Heart right ventricle (tissue), 16 donors: ENCODE data around the gene SH3BP5L. TPM values are rescaled to one million over a fixed set of nuclear protein-coding genes. Genes with fewer than 3 reads are reported as not detected.
A peak's percentile ranks its signal among the peaks of the same experiment; 100 is the strongest.

Experiments
- ATAC-seq, 8 donors: fragments of 200-7000 bp; cut with Tn5 transposase; one replicate each; pipeline ENCODE4 v1.9.1; 2020; ENCODE audit warnings: mild to moderate bottlenecking in 8 of 8, moderate library complexity in 8 of 8, moderate number of reproducible peaks in 1 of 8
- DNase-seq, 2 donors: peaks; one replicate each; pipeline ENCODE4 v3.0.0-alpha.2; 2020
- H3K27ac ChIP-seq, 10 donors: fragments of 200-600 bp; sonication (generic) in 2 of 10; one replicate each; pipeline versions ENCODE4 v1.5.0 to v1.8.0; 2020 to 2022; ENCODE audit warnings: mild to moderate bottlenecking in 3 of 10
- H3K27me3 ChIP-seq, 7 donors: fragments of 200-600 bp; one replicate each; pipeline ENCODE4 v1.8.0; 2021 to 2022; ENCODE audit warnings: mild to moderate bottlenecking in 2 of 7
- H3K36me3 ChIP-seq, 9 donors: fragments of 200-600 bp; sonication (generic) in 1 of 9; one replicate each; pipeline versions ENCODE4 v1.5.0 to v1.8.0; 2020 to 2022; ENCODE audit warnings: mild to moderate bottlenecking in 2 of 9
- H3K4me1 ChIP-seq, 9 donors: fragments of 200-600 bp; sonication (generic) in 1 of 9; one replicate each; pipeline versions ENCODE4 v1.5.0 to v1.8.0; 2020 to 2022; ENCODE audit warnings: mild to moderate bottlenecking in 4 of 9
- H3K4me3 ChIP-seq, 10 donors: fragments of 200-600 bp; sonication (generic) in 2 of 10; one replicate each; pipeline versions ENCODE4 v1.5.0 to v1.8.0; 2020 to 2022; ENCODE audit warnings: mild to moderate bottlenecking in 7 of 10, moderate library complexity in 2 of 10
- H3K9me3 ChIP-seq, 11 donors: fragments of 200-600 bp in 10 of 11; sonication (generic) in 2 of 11; one replicate each; pipeline versions ENCODE4 v1.5.0 to v1.8.0; 2013 to 2022; ENCODE audit warnings: mild to moderate bottlenecking in 2 of 11, control low read depth in 1 of 11, moderate library complexity in 1 of 11
- CTCF ChIP-seq, 9 donors: fragments of 200-600 bp; sonication (generic) in 2 of 9; IDR thresholded peaks; one replicate each; pipeline versions ENCODE4 v1.5.0 to v1.8.0; 2021 to 2022; ENCODE audit warnings: antibody characterized with exemption in 9 of 9, mild to moderate bottlenecking in 5 of 9, moderate library complexity in 1 of 9
- WGBS, 2 donors: extraction: QIAGEN DNeasy Blood & Tissue Kit; methylation state at CpG; one replicate each; pipeline ENCODE4 v1.1.7; 2013; ENCODE audit warnings: inconsistent platforms in 1 of 2; 5-methylcytosine and 5-hydroxymethylcytosine counted together
- intact Hi-C, 10 donors: fragments of 100-400 bp; cut with DNase I; formaldehyde crosslinking; loops; one replicate each; pipeline versions ENCODE4 v1.11.1 to v1.14.2; 2022
- polyA plus RNA-seq, 2 donors: library from polyadenylated mRNA; stranded (reverse); fragments of 200-250 nt; gene quantifications; one replicate each; pipeline ENCODE4 v1.2.3, GENCODE V29; 2013
- total RNA-seq, 10 donors: library from RNA; stranded (reverse); fragmentation: NEBNext Ultra II Directional in 3 of 10; extraction: Animal tissue kit (Norgen Biotek cat#: 25700) in 3 of 10; gene quantifications; one replicate each; pipeline versions ENCODE4 v1.2.1 to v1.2.4, GENCODE V29; 2021 to 2023
- donor health status: Arrhythmogenic right ventricular cardiomyopathy.
- donor health status: ischemic (EF 13 %, LVEDD 7.1; RV severe dilation, severe dysfunction).
- donor health status: healthy with polysubstance abuse.
- donor health status: DM: no; HTN: yes; CAD: no.
- donor health status: DM: no; HTN: no; CAD: no.
- donor health status: ischemic (EF 25% LVEDD 6.9; RV normal size, moderate dysfunction).
- donor health status: ischemic (EF 25% LVEDD 5.7; RV mildly dilated, moderate dysfunction).
- donor health status: healthy.
- donor health status: DM: yes; HTN: yes; CAD: no.
- donor health status: Ischemic cardiomyopathy.
- donor health status: ischemic (EF 35%, LVEDD 5.7; RV mildly dilated, moderate dysfunction).
- donor health status: nonischemic (EF 11% LVEDD 7.7; RV severe dilation, severe dysfunction).
- donor health status: DM: yes; HTN: yes; CAD: no.
- donor health status: PGD.
- donor health status: ischemic (EF 29% LVEDD 5.4; RV normal size, mild dysfunction).
- donor health status: nonischemic (EF 23%, LVEDD 6.1; RV moderate dilation, normal function).

Gene SH3BP5L
- total and polyA plus RNA-seq, 12 donors, result 14.9 to 30.5 (median 19.0) TPM

GRCh38 chr1:248839168-248839555, 13.4 kb upstream of the SH3BP5L start:
- H3K4me3 ChIP-seq, result peak overlapping the region; percentile 74 to 97 (median 88)
- intact Hi-C loops, result loop anchor here in 3 of 10 donors (1.0 to 2.0 kb wide), 2 partner anchors 19 to 20 kb away; partner anchors contain the start of gene ZNF692 (in 1 of the 3)
- H3K36me3 ChIP-seq, result peaks cover 0 to 9% (median 0%) of the 10 kb centered on the region in 9 donors
- TF ChIP-seq CTCF (IDR thresholded peaks at IDR 0.05), result no peak
- 14 to 18% methylated on average over 10 of the region's 10 CpGs for WGBS, 2 donors
- no peaks in the 10 kb centered on the region for H3K9me3 ChIP-seq
- DNase-seq (no peak), ATAC-seq (peak in 2 of 8 donors; percentile 0 to 1)
- no peaks in the 10 kb centered on the region for H3K27me3 ChIP-seq
- peak overlapping the region; percentile 98 to 100 (median 100) for H3K27ac ChIP-seq
- peaks cover 11 to 61% (median 53%) of the 10 kb centered on the region in 9 donors for H3K4me1 ChIP-seq

GRCh38 chr1:248838357-248839167, 12.8 kb upstream of the SH3BP5L start:
- 0% methylated on average over 74 to 82 of the region's 82 CpGs for WGBS, 2 donors
- Histone ChIP-seq H3K27ac (peak overlapping the region; percentile 98 to 100 (median 100)), H3K36me3 (peaks cover 0 to 8% (median 0%) of the 10 kb centered on the region in 9 donors), H3K4me1 (peaks cover 11 to 60% (median 48%) of the 10 kb centered on the region in 9 donors), H3K9me3 (no peaks in the 10 kb centered on the region), H3K4me3 (peak overlapping the region; percentile 74 to 97 (median 88)), H3K27me3 (no peaks in the 10 kb centered on the region)
- no peak for TF ChIP-seq CTCF (IDR thresholded peaks at IDR 0.05)
- ATAC-seq (peak; percentile 87 to 94 (median 88)), DNase-seq (peak; percentile 93)
- intact Hi-C loops, result loop anchor here in 6 of 10 donors (1.0 to 2.0 kb wide), 5 partner anchors 12 to 68 kb away; partner anchors contain the start of genes PGBD2 (in 2 of the 6) and ZNF692 (in 2 of the 6)

GRCh38 chr1:248837781-248838356, 12.2 kb upstream of the SH3BP5L start, which contains the start of gene ZNF672:
TSS of gene ZNF672 (plus strand) at chr1:248838224. CDS start at chr1:248847275, 9,051 bp downstream.
- TF ChIP-seq CTCF (IDR thresholded peaks at IDR 0.05), result no peak
- intact Hi-C loops, result loop anchor here in 5 of 10 donors (1.0 to 2.0 kb wide), 5 partner anchors 12 to 68 kb away; partner anchors contain the start of genes PGBD2 (in 2 of the 5) and ZNF692 (in 2 of the 5)
- WGBS, 2 donors, result 0% methylated on average over 47 to 48 of the region's 48 CpGs
- H3K4me1 ChIP-seq, result peaks cover 11 to 55% (median 42%) of the 10 kb centered on the region in 9 donors
- peaks cover 0 to 3% (median 0%) of the 10 kb centered on the region in 9 donors for H3K36me3 ChIP-seq
- peak; percentile 92 to 97 (median 94) for ATAC-seq
- H3K27me3 ChIP-seq, result no peaks in the 10 kb centered on the region
- H3K9me3 ChIP-seq, result no peaks in the 10 kb centered on the region
- DNase-seq, result peak; percentile 98 to 99
- H3K27ac ChIP-seq, result peak within 1 kb of the TSS; percentile 98 to 100 (median 100)
- peak within 1 kb of the TSS; percentile 74 to 97 (median 88) for H3K4me3 ChIP-seq
